ENCODE results near the gene KCNB1. TPM values are rescaled to one million over a fixed set of nuclear protein-coding genes. Genes with fewer than 3 reads are reported as not detected.

The KCNB1 gene
- total RNA-seq, 1 experiment from 2014 or later, result not detected

DNA sequence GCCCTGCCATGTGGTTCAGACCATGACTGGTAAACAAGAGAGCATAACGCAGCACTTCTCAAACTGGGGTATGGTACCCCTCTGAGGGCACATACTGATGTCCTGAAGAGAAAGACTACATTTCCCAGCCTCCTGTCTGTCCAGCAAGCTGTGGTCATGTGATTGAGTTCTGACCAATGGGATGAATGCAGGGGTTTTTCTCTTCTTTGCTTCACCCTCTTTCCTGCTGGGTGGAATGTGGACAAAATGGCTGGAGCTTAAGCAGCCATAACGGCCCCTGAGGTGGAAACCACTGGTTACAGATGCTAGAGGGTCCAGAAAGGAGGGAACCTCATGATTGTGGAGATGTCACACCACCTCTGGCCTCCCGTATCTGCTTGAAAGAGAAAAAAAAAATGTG, 19.4 kb upstream of the KCNB1 start:
- CTCF ChIA-PET, result interaction anchor here (0.7 kb wide), 1 partner anchor 22 kb away, joined by 3 read pairs; no protein-coding TSS in a partner anchor
- Mint-ChIP-seq H3K27me3 (ENCODE audit: unreplicated experiment) (peaks cover 8% of the 10 kb centered on the region), H3K36me3 (ENCODE audit: insufficient read depth, unreplicated experiment) (no peaks in the 10 kb centered on the region), H3K4me3 (ENCODE audit: low read depth, unreplicated experiment) (no peak overlapping the region), H3K27ac (ENCODE audit: unreplicated experiment) (no peak overlapping the region), H3K4me1 (ENCODE audit: low read depth, unreplicated experiment) (no peaks in the 10 kb centered on the region), H3K9me3 (ENCODE audit: low read depth, unreplicated experiment) (no peaks in the 10 kb centered on the region)
- intact Hi-C loops (cut with micrococcal nuclease; ENCODE audit: unreplicated experiment), result no loop called here
- TF ChIP-seq, protein P1, sequence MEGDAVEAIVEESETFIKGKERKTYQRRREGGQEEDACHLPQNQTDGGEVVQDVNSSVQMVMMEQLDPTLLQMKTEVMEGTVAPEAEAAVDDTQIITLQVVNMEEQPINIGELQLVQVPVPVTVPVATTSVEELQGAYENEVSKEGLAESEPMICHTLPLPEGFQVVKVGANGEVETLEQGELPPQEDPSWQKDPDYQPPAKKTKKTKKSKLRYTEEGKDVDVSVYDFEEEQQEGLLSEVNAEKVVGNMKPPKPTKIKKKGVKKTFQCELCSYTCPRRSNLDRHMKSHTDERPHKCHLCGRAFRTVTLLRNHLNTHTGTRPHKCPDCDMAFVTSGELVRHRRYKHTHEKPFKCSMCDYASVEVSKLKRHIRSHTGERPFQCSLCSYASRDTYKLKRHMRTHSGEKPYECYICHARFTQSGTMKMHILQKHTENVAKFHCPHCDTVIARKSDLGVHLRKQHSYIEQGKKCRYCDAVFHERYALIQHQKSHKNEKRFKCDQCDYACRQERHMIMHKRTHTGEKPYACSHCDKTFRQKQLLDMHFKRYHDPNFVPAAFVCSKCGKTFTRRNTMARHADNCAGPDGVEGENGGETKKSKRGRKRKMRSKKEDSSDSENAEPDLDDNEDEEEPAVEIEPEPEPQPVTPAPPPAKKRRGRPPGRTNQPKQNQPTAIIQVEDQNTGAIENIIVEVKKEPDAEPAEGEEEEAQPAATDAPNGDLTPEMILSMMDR (IDR thresholded peaks at IDR 0.05; ENCODE audit: unreplicated experiment), result no peak
- no peak for DNase-seq
- no TSS peak for BruUV-seq (replicated peaks)

DNA sequence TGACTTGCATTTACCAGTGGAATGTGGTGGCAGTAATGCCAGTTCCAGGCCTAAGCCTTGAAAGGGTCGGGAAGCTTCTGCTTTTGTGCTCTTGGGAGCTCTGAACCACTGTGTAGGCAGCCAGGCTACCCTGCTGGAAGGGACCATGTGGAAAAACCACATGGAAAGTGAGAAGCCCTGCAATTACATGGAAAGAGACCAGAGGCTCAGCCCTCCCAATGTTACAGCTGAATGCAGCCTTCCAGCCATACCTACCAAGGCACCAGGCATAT, 14.9 kb upstream of the KCNB1 start:
- Mint-ChIP-seq H3K9me3 (ENCODE audit: low read depth, unreplicated experiment) (no peaks in the 10 kb centered on the region), H3K4me3 (ENCODE audit: low read depth, unreplicated experiment) (no peak overlapping the region), H3K4me1 (ENCODE audit: low read depth, unreplicated experiment) (no peaks in the 10 kb centered on the region), H3K36me3 (ENCODE audit: insufficient read depth, unreplicated experiment) (no peaks in the 10 kb centered on the region), H3K27ac (ENCODE audit: unreplicated experiment) (no peak overlapping the region), H3K27me3 (ENCODE audit: unreplicated experiment) (peaks cover 3% of the 10 kb centered on the region)
- no peak for DNase-seq
- BruUV-seq (replicated peaks), result no TSS peak
- CTCF ChIA-PET, result interaction anchor here (1.2 kb wide), 1 partner anchor 13 kb away, joined by 6 read pairs; no protein-coding TSS in a partner anchor
- intact Hi-C loops (cut with micrococcal nuclease; ENCODE audit: unreplicated experiment), result no loop called here
- TF ChIP-seq, protein P1 (IDR thresholded peaks at IDR 0.05; ENCODE audit: unreplicated experiment), result no peak

GRCh38 chr20:49496553-49497397, 14.3 kb upstream of the KCNB1 start:
- H3K36me3 Mint-ChIP-seq (ENCODE audit: insufficient read depth, unreplicated experiment), result no peaks in the 10 kb centered on the region
- no peak overlapping the region for H3K4me3 Mint-ChIP-seq (ENCODE audit: low read depth, unreplicated experiment)
- CTCF ChIA-PET, result interaction anchor here (1.2 kb wide), 1 partner anchor 13 kb away, joined by 6 read pairs; no protein-coding TSS in a partner anchor
- no peak for DNase-seq
- no peaks in the 10 kb centered on the region for H3K9me3 Mint-ChIP-seq (ENCODE audit: low read depth, unreplicated experiment)
- H3K4me1 Mint-ChIP-seq (ENCODE audit: low read depth, unreplicated experiment), result no peaks in the 10 kb centered on the region
- peaks cover 9% of the 10 kb centered on the region for H3K27me3 Mint-ChIP-seq (ENCODE audit: unreplicated experiment)
- no peak overlapping the region for H3K27ac Mint-ChIP-seq (ENCODE audit: unreplicated experiment)
- TF ChIP-seq, protein P1 (IDR thresholded peaks at IDR 0.05; ENCODE audit: unreplicated experiment), result no peak
- no TSS peak for BruUV-seq (replicated peaks)
- intact Hi-C loops (cut with micrococcal nuclease; ENCODE audit: unreplicated experiment), result no loop called here

DNA sequence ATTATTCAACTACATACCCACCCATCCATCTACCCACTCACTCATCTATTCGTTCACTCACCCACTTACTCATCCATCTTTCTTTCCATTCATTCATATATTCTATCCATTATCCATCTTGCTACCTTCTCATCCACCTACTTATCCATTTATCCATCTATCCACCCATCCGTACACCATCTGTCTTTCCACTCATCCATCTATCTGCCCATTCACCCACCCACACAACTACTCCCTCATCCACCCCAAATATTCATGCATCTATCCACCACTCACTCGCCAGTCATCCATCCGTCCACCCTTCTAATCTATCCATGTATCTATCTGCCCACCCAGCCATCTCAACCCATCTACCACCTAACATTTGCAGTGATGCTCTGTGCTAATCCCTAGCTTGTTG, 13.6 kb upstream of the KCNB1 start:
- TF ChIP-seq, protein P1 (IDR thresholded peaks at IDR 0.05; ENCODE audit: unreplicated experiment), result no peak
- Mint-ChIP-seq H3K9me3 (ENCODE audit: low read depth, unreplicated experiment) (no peaks in the 10 kb centered on the region), H3K27me3 (ENCODE audit: unreplicated experiment) (peaks cover 16% of the 10 kb centered on the region), H3K4me3 (ENCODE audit: low read depth, unreplicated experiment) (no peak overlapping the region), H3K4me1 (ENCODE audit: low read depth, unreplicated experiment) (no peaks in the 10 kb centered on the region), H3K27ac (ENCODE audit: unreplicated experiment) (no peak overlapping the region), H3K36me3 (ENCODE audit: insufficient read depth, unreplicated experiment) (no peaks in the 10 kb centered on the region)
- BruUV-seq (replicated peaks), result no TSS peak
- CTCF ChIA-PET, result no interaction called here
- no peak for DNase-seq
- intact Hi-C loops (cut with micrococcal nuclease; ENCODE audit: unreplicated experiment), result no loop called here

Measured in Calu3 (cell line).